ENCODE results near the gene ZFYVE21.
"Not testable (repeated sequence)": the region's sequence is repeated elsewhere in the genome, so short reads cannot be mapped to it uniquely, and the experiment has no call there.

ZFYVE21 gene

DNA sequence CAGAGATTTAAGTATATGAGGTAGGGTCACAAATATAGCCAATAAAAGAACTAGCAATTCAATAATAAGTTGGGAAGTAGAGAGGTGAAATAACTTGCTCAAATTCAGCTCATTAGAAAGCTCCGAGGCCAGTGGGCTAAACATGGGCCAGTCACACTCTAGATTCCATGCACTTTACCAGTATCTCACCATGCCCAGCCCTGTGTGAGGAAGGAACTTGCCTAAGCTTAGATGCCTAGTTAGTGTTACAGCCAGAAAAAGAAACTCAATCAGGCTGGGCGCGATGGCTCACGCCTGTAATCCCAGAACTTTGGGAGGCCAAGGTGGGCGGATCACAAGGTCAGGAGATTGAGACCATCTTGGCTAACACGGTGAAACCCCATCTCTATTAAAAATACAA is 60.7 kb downstream of the ZFYVE21 start:
- not testable (repeated sequence) for H3K9me3 ChIP-seq (ENCODE audit: control insufficient read depth, insufficient read depth, low read depth, low read length); H3K27me3 ChIP-seq (ENCODE audit: control insufficient read depth, insufficient read depth, low read length); H3K4me1 ChIP-seq (ENCODE audit: control insufficient read depth, insufficient read depth, low read length); H3K4me3 ChIP-seq (ENCODE audit: low read depth, low read length); H3K27ac ChIP-seq (ENCODE audit: low read depth, low read length); H3K9ac ChIP-seq (ENCODE audit: low read length); H3K36me3 ChIP-seq (ENCODE audit: control insufficient read depth, insufficient read depth, low read length)

GRCh38 chr14:103782376-103782775 is 66.8 kb downstream of the ZFYVE21 start:
- H3K4me3 ChIP-seq (ENCODE audit: low read depth, low read length): no peak overlapping the region
- H3K9me3 ChIP-seq (ENCODE audit: control insufficient read depth, insufficient read depth, low read depth, low read length): no peaks in the 10 kb centered on the region
- H3K4me1 ChIP-seq (ENCODE audit: control insufficient read depth, insufficient read depth, low read length): no peaks in the 10 kb centered on the region
- no peak overlapping the region for H3K27ac ChIP-seq (ENCODE audit: low read depth, low read length)
- no peak overlapping the region for H3K9ac ChIP-seq (ENCODE audit: low read length)
- H3K27me3 ChIP-seq (ENCODE audit: control insufficient read depth, insufficient read depth, low read length): no peaks in the 10 kb centered on the region
- no peaks in the 10 kb centered on the region for H3K36me3 ChIP-seq (ENCODE audit: control insufficient read depth, insufficient read depth, low read length)

Data from HUES6 (cell line).